ENCODE data around the gene MSRB3. TPM values are rescaled to one million over a fixed set of nuclear protein-coding genes. Genes with fewer than 3 reads are reported as not detected.
"Not testable (repeated sequence)": the region's sequence is repeated elsewhere in the genome, so short reads cannot be mapped to it uniquely, and the experiment has no call there.

MSRB3 gene
- total and polyA plus RNA-seq, 2 of the 8 experiments (the other 6 are each of a cell fraction or from before 2014, with no cell fraction given), result 0.32 to 1.2 TPM

DNA sequence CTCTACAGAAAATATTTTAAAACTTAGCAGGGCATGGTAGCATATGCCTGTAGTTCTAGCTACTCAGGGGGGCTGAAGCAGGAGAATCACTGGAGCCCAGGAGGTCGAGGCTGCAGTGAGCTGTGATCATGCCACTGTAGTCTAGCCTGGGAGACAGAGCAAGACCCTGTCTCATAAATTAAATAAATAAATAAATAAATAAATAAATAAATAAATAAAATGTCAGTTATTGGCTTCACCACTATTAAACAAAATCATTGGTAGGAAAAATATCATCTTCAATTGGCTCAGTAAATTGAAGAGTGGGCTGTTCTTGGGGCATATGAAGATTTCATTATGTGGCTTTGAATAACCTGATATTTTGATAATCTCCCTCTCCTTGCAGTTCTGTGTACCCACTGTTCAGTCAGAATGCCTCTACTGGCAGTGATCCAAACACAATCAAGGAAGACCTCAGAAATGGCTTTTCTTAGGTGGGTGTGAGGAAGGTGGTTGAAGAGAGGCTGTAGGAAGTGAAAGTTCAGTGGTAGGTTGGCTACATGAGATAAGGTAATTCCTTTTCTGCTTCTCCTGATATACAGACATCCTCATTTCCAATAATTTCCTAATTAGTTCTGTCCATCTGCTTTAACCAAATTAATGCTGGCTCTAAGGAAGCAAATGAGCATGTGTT is 175.8 kb downstream of the MSRB3 start:
- H3K14ac ChIP-seq (ENCODE audit: insufficient read length), result no peak overlapping the region
- H2BK12ac ChIP-seq (ENCODE audit: low read depth, low read length), result no peak overlapping the region
- no peak overlapping the region for H4K91ac ChIP-seq (replicated peaks; ENCODE audit: insufficient read length, low read length)
- TF ChIP-seq, protein P1, sequence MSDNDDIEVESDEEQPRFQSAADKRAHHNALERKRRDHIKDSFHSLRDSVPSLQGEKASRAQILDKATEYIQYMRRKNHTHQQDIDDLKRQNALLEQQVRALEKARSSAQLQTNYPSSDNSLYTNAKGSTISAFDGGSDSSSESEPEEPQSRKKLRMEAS (IDR thresholded peaks at IDR 0.05), result no peak
- WGBS, 2 experiments (ENCODE audit: extremely low coverage in 1 of 2, insufficient coverage in 1 of 2, insufficient read length in 1 of 2, insufficient replicate concordance in 2 of 2, low coverage in 1 of 2, low lambda C conversion rate in 2 of 2, missing lambda C conversion rate in 1 of 2), result 89% methylated on average over 1 of the region's 1 CpG; no CpG with 5 or more reads in 1 of the 2 experiments
- ChIA-PET CTCF (ENCODE audit: partially characterized antibody) (no interaction called here), POLR2A (ENCODE audit: partially characterized antibody) (no interaction called here)
- H4K8ac ChIP-seq (ENCODE audit: extremely low read depth, insufficient read depth, low read length), result no peak overlapping the region
- H3K9ac ChIP-seq (replicated peaks in 1 of 4; ENCODE audit: extremely low read depth in 1 of 4, low read depth in 3 of 4, low read length in 3 of 4), result no peak overlapping the region
- H3K18ac ChIP-seq (ENCODE audit: extremely low read depth, low read length), result no peak overlapping the region
- no peaks in the 10 kb centered on the region for H3K79me1 ChIP-seq (ENCODE audit: low read depth, low read length)
- H2AK5ac ChIP-seq (ENCODE audit: low read depth, low read length), result no peak overlapping the region
- H3K36me3 ChIP-seq (ENCODE audit: control insufficient read depth in 2 of 4, insufficient read depth in 4 of 4, low read length in 3 of 4), result no peaks in the 10 kb centered on the region
- peaks cover 0 to 3% (median 0%) of the 10 kb centered on the region in 4 experiments; a peak in 1 of 7 replicates for H3K4me1 ChIP-seq (replicated peaks in 1 of 4; ENCODE audit: control insufficient read depth in 3 of 4, insufficient read depth in 4 of 4, low read length in 3 of 4)
- H3K4me2 ChIP-seq (ENCODE audit: insufficient read depth in 1 of 2, low read depth in 2 of 2, low read length in 2 of 2), result no peak overlapping the region
- H3K23ac ChIP-seq (ENCODE audit: insufficient read length), result no peak overlapping the region
- H4K20me1 ChIP-seq (replicated peaks in 1 of 2; ENCODE audit: control insufficient read depth in 1 of 2, insufficient read depth in 2 of 2, low read length in 2 of 2), result no peaks in the 10 kb centered on the region
- H3K4ac ChIP-seq (replicated peaks; ENCODE audit: insufficient read length, low read depth, low read length), result no peak overlapping the region
- no peak overlapping the region for H3K56ac ChIP-seq (replicated peaks; ENCODE audit: insufficient read length, low read depth, low read length)
- no peak overlapping the region for H2BK120ac ChIP-seq (replicated peaks; ENCODE audit: low read depth, low read length)
- no peak overlapping the region for H4K5ac ChIP-seq (ENCODE audit: insufficient read length, low read depth, low read length)
- no peak overlapping the region for H2BK5ac ChIP-seq (ENCODE audit: low read depth, low read length)
- DNase-seq (ENCODE audit: low read depth in 1 of 2, low spot score in 2 of 2), result no peak
- H3K27me3 ChIP-seq (replicated peaks in 1 of 4; ENCODE audit: control insufficient read depth in 3 of 4, extremely low read depth in 1 of 4, insufficient read depth in 3 of 4, low read length in 3 of 4), result no peaks in the 10 kb centered on the region
- no peaks in the 10 kb centered on the region for H3K23me2 ChIP-seq (ENCODE audit: low read depth, low read length)
- no peak for FAIRE-seq
- H3K79me2 ChIP-seq (ENCODE audit: control insufficient read depth in 1 of 2, insufficient read depth in 2 of 2, low read length in 2 of 2), result no peaks in the 10 kb centered on the region
- no peak overlapping the region for H2BK20ac ChIP-seq (ENCODE audit: low read length)
- no peak overlapping the region for H3K27ac ChIP-seq (ENCODE audit: low read depth, low read length)
- no peak overlapping the region for H2AFZ ChIP-seq (ENCODE audit: low read length)
- H2BK15ac ChIP-seq (ENCODE audit: low read length), result no peak overlapping the region
- H3K9me3 ChIP-seq (ENCODE audit: insufficient read depth in 2 of 2, low read depth in 1 of 2, low read length in 1 of 2), result no peaks in the 10 kb centered on the region
- no peak overlapping the region for H3K4me3 ChIP-seq (ENCODE audit: extremely low read depth in 1 of 4, insufficient read depth in 2 of 4, low read depth in 3 of 4, low read length in 4 of 4)

DNA sequence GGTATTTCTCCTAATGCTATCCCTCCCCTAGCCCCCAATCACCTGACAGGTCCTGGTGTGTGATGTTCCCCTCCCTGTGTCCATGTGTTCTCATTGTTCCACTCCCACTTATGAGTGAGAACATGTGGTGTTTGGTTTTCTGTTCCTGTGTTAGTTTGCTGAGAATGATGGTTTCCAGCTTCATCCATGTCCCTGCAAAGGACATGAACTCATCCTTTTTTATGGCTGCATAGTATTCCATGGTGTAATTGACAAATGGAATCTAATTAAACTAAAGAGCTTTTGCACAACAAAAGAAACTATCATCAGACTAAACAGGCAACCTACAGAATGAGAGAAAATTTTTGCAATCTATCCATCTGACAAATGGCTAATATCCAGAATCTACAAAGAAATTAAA is 178.9 kb downstream of the MSRB3 start:
- DNase-seq (ENCODE audit: low read depth in 1 of 2, low spot score in 2 of 2); H3K14ac ChIP-seq (ENCODE audit: insufficient read length); H3K4ac ChIP-seq (replicated peaks; ENCODE audit: insufficient read length, low read depth, low read length); H2BK5ac ChIP-seq (ENCODE audit: low read depth, low read length); H4K91ac ChIP-seq (replicated peaks; ENCODE audit: insufficient read length, low read length); H3K4me1 ChIP-seq (replicated peaks in 1 of 4; ENCODE audit: control insufficient read depth in 3 of 4, insufficient read depth in 4 of 4, low read length in 3 of 4); H3K4me3 ChIP-seq (ENCODE audit: extremely low read depth in 1 of 4, insufficient read depth in 2 of 4, low read depth in 3 of 4, low read length in 4 of 4); H4K20me1 ChIP-seq (replicated peaks in 1 of 2; ENCODE audit: control insufficient read depth in 1 of 2, insufficient read depth in 2 of 2, low read length in 2 of 2); H3K79me2 ChIP-seq (ENCODE audit: control insufficient read depth in 1 of 2, insufficient read depth in 2 of 2, low read length in 2 of 2); H2AK5ac ChIP-seq (ENCODE audit: low read depth, low read length); H2BK20ac ChIP-seq (ENCODE audit: low read length); H4K5ac ChIP-seq (ENCODE audit: insufficient read length, low read depth, low read length); CTCF ChIA-PET (ENCODE audit: partially characterized antibody); H2AFZ ChIP-seq (ENCODE audit: low read length); H2BK120ac ChIP-seq (replicated peaks; ENCODE audit: low read depth, low read length); H3K23ac ChIP-seq (ENCODE audit: insufficient read length); H3K18ac ChIP-seq (ENCODE audit: extremely low read depth, low read length); H4K8ac ChIP-seq (ENCODE audit: extremely low read depth, insufficient read depth, low read length); H3K4me2 ChIP-seq (ENCODE audit: insufficient read depth in 1 of 2, low read depth in 2 of 2, low read length in 2 of 2); H3K79me1 ChIP-seq (ENCODE audit: low read depth, low read length); POLR2A ChIA-PET (ENCODE audit: partially characterized antibody); FAIRE-seq; H3K27me3 ChIP-seq (replicated peaks in 1 of 4; ENCODE audit: control insufficient read depth in 3 of 4, extremely low read depth in 1 of 4, insufficient read depth in 3 of 4, low read length in 3 of 4); H3K9ac ChIP-seq (replicated peaks in 1 of 4; ENCODE audit: extremely low read depth in 1 of 4, low read depth in 3 of 4, low read length in 3 of 4); H3K27ac ChIP-seq (ENCODE audit: low read depth, low read length); H3K9me3 ChIP-seq (ENCODE audit: insufficient read depth in 2 of 2, low read depth in 1 of 2, low read length in 1 of 2); H3K36me3 ChIP-seq (ENCODE audit: control insufficient read depth in 2 of 4, insufficient read depth in 4 of 4, low read length in 3 of 4); H2BK12ac ChIP-seq (ENCODE audit: low read depth, low read length); H3K23me2 ChIP-seq (ENCODE audit: low read depth, low read length); H3K56ac ChIP-seq (replicated peaks; ENCODE audit: insufficient read length, low read depth, low read length); H2BK15ac ChIP-seq (ENCODE audit: low read length): not testable (repeated sequence)
